ENCODE results near the gene PGAP1. TPM values are rescaled to one million over a fixed set of nuclear protein-coding genes. Genes with fewer than 3 reads are reported as not detected.

PGAP1 gene
- total and polyA plus RNA-seq, 9 of the 15 experiments (the other 6 are each of a cell fraction or from before 2014, with no cell fraction given) = 0.08 to 0.73 (median 0.52) TPM

DNA sequence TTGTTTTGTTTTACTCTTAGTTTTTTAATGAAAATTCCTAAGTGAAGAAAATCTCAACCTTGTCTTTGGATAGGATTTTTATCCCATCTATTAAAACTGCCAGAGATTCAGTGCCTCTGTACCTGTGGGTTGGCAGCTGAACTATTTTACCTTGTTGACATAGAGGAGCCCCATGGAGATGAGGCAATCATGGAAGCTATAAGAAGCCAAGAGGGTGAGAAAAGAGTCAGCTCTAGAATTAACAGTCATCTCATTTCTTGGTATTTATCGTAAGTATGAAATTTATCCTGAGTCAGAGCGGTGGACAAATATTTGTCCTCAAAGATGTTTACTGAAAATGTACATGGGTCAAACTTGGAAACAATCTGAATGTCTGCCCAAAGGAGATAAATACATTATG, 35.8 kb upstream of the PGAP1 start:
- ATAC-seq = no peak
- no peak for FAIRE-seq
- H3K27ac ChIP-seq (ENCODE audit: extremely low read depth, low read depth, low read length) = no peak overlapping the region
- DNase-seq (ENCODE audit: extremely low read depth in 1 of 4, low spot score in 3 of 4) = no peak
- no peaks in the 10 kb centered on the region for H3K9me1 ChIP-seq (ENCODE audit: control insufficient read depth, insufficient read depth, low read length)
- ChIA-PET POLR2A (no interaction called here), CTCF (ENCODE audit: low intra/inter-chr PET ratio) (no interaction called here)
- WGBS (ENCODE audit: insufficient coverage, low coverage, missing lambda C conversion rate) = 7% methylated on average over 2 of the region's 2 CpGs
- no TSS peak for BruUV-seq (replicated peaks)
- H3K27me3 ChIP-seq (ENCODE audit: control insufficient read depth in 2 of 2, insufficient read depth in 2 of 2, low read length in 2 of 2) = no peaks in the 10 kb centered on the region
- no peak overlapping the region for H3K4me2 ChIP-seq (ENCODE audit: insufficient read depth, low read length)
- TF ChIP-seq ZBTB43 (CRISPR knock-in tag; IDR thresholded peaks at IDR 0.05) = no peak
- TF ChIP-seq MLLT1 (IDR thresholded peaks at IDR 0.05) = no peak
- no peak for TF ChIP-seq TARDBP (IDR thresholded peaks at IDR 0.05)
- TF ChIP-seq VEZF1 (CRISPR knock-in tag; IDR thresholded peaks at IDR 0.05) = no peak
- no peak for TF ChIP-seq PHF20 (IDR thresholded peaks at IDR 0.05; ENCODE audit: partially characterized antibody)
- no peak for TF ChIP-seq ATF4 (CRISPR knock-in tag; IDR thresholded peaks at IDR 0.05)
- TF ChIP-seq POLR2A (conservative IDR thresholded peaks at IDR 0.05) = no peak
- TF ChIP-seq ZNF764 (CRISPR knock-in tag; IDR thresholded peaks at IDR 0.05; ENCODE audit: low read depth) = no peak
- no peak for TF ChIP-seq MED1 (CRISPR knock-in tag; IDR thresholded peaks at IDR 0.05; ENCODE audit: borderline replicate concordance)
- H3K4me1 ChIP-seq (replicated peaks in 1 of 2; ENCODE audit: control insufficient read depth in 2 of 2, insufficient read depth in 2 of 2, low read length in 2 of 2) = no peaks in the 10 kb centered on the region
- no peaks in the 10 kb centered on the region for H3K36me3 ChIP-seq (ENCODE audit: control insufficient read depth, insufficient read depth, low read length)
- H3K9ac ChIP-seq (ENCODE audit: insufficient read depth in 1 of 2, low read depth in 2 of 2, low read length in 2 of 2) = no peak overlapping the region
- no peak overlapping the region for H3K4me3 ChIP-seq
- intact Hi-C loops (cut with micrococcal nuclease) = no loop called here
- in situ Hi-C loops (cut with MboI) = no loop called here
- H3K79me2 ChIP-seq (ENCODE audit: control insufficient read depth, insufficient read depth, low read length) = no peaks in the 10 kb centered on the region
- H4K20me1 ChIP-seq (replicated peaks; ENCODE audit: control insufficient read depth, insufficient read depth, low read length) = no peaks in the 10 kb centered on the region
- no peak overlapping the region for H2AFZ ChIP-seq (ENCODE audit: low read depth, low read length)
- H3K9me3 ChIP-seq (replicated peaks; ENCODE audit: control insufficient read depth, insufficient read depth, low read depth, low read length) = no peaks in the 10 kb centered on the region
